Neutrophil (primary cell): ENCODE data around the gene ACP2.

Experiments used
- H3K27ac ChIP-seq: fragments of 200-600 bp; sonication (generic); 2 replicates; pipeline ENCODE4 v1.5.1; 2016; ENCODE audit warnings: mild to moderate bottlenecking, moderate library complexity
- H3K27me3 ChIP-seq: fragments of 200-600 bp; sonication (generic); 2 replicates; pipeline ENCODE4 v1.6.0; 2016; ENCODE audit warnings: mild to moderate bottlenecking
- H3K36me3 ChIP-seq: fragments of 200-600 bp; sonication (generic); 2 replicates; pipeline ENCODE4 v1.5.1; 2017
- H3K4me1 ChIP-seq, 2 experiments: fragments of 200-600 bp in 1 of 2; sonication (generic) in 1 of 2; 1 replicate in 1 of 2; 2 replicates in 1 of 2; pipeline versions ENCODE4 v1.5.1 to v1.6.1; 2013 to 2016; ENCODE audit warnings: low read depth in 1 of 2, low read length in 1 of 2, mild to moderate bottlenecking in 1 of 2, moderate library complexity in 1 of 2; ENCODE audit not compliant: control insufficient read depth in 1 of 2, insufficient read depth in 1 of 2
- H3K4me3 ChIP-seq, 2 experiments: fragments of 200-600 bp in 1 of 2; sonication (generic) in 1 of 2; 1 replicate in 1 of 2; 2 replicates in 1 of 2; pipeline ENCODE4 v1.5.1; 2013 to 2016; ENCODE audit warnings: low read depth in 1 of 2, low read length in 1 of 2, mild to moderate bottlenecking in 1 of 2, moderate library complexity in 1 of 2
- H3K9me3 ChIP-seq: fragments of 200-600 bp; sonication (generic); 2 replicates; pipeline ENCODE4 v1.5.1; 2016
- CTCF ChIP-seq: fragments of 200-600 bp; sonication (generic); IDR thresholded peaks from 2 replicates; pipeline ENCODE4 v1.5.1; 2016; ENCODE audit warnings: antibody characterized with exemption

ACP2 gene

GRCh38 chr11:47260366-47260765 is 11.8 kb upstream of the ACP2 start:
- no peaks in the 10 kb centered on the region for H3K9me3 ChIP-seq
- TF ChIP-seq CTCF: no peak
- no peaks in the 10 kb centered on the region for H3K27me3 ChIP-seq
- peaks cover 0 to 11% of the 10 kb centered on the region in 2 experiments for H3K4me1 ChIP-seq
- H3K36me3 ChIP-seq: no peaks in the 10 kb centered on the region
- H3K4me3 ChIP-seq: no peak overlapping the region
- no peak overlapping the region for H3K27ac ChIP-seq

- H3K4me3 ChIP-seq: no peak overlapping the region
- TF ChIP-seq CTCF: no peak
- no peaks in the 10 kb centered on the region for H3K36me3 ChIP-seq
- H3K27ac ChIP-seq: no peak overlapping the region
- no peaks in the 10 kb centered on the region for H3K27me3 ChIP-seq
- peaks cover 0 to 16% of the 10 kb centered on the region in 2 experiments for H3K4me1 ChIP-seq
- H3K9me3 ChIP-seq: no peaks in the 10 kb centered on the region
Measured at GRCh38 chr11:47259232-47259977, 10.8 kb upstream of the ACP2 start.

- TF ChIP-seq CTCF: no peak
- H3K4me3 ChIP-seq: no peak overlapping the region
- no peak overlapping the region for H3K27ac ChIP-seq
- H3K27me3 ChIP-seq: no peaks in the 10 kb centered on the region
- H3K4me1 ChIP-seq: peaks cover 0 to 16% of the 10 kb centered on the region in 2 experiments
- no peaks in the 10 kb centered on the region for H3K9me3 ChIP-seq
- H3K36me3 ChIP-seq: no peaks in the 10 kb centered on the region
Measured at GRCh38 chr11:47258317-47258902, 9.8 kb upstream of the ACP2 start.

- Histone ChIP-seq H3K4me3 (no peak within 1 kb of the TSS), H3K27ac (no peak within 1 kb of the TSS)
Measured at GRCh38 chr11:47257517-47258316, 9.1 kb upstream of the ACP2 start, which contains the start of gene NR1H3. NR1H3 (plus strand) TSS chr11:47257996; CDS start chr11:47259217, 1,221 bp downstream.

More at GRCh38 chr11:47257517-47258316, 9.1 kb upstream of the ACP2 start, which contains the start of gene NR1H3:
- H3K4me1 ChIP-seq: peaks cover 0 to 16% of the 10 kb centered on the region in 2 experiments
- no peaks in the 10 kb centered on the region for H3K9me3 ChIP-seq
- H3K36me3 ChIP-seq: no peaks in the 10 kb centered on the region
- no peaks in the 10 kb centered on the region for H3K27me3 ChIP-seq
- no peak for TF ChIP-seq CTCF
